HG02870 (cell line): ENCODE data around the gene CYFIP1.

Experiments used
- ATAC-seq: cut with Tn5 transposase; IDR thresholded peaks from one replicate; pipeline ENCODE4 v1.9.1; 2021; ENCODE audit warnings: mild to moderate bottlenecking, moderate library complexity; ENCODE audit not compliant: unreplicated experiment

The CYFIP1 gene

DNA sequence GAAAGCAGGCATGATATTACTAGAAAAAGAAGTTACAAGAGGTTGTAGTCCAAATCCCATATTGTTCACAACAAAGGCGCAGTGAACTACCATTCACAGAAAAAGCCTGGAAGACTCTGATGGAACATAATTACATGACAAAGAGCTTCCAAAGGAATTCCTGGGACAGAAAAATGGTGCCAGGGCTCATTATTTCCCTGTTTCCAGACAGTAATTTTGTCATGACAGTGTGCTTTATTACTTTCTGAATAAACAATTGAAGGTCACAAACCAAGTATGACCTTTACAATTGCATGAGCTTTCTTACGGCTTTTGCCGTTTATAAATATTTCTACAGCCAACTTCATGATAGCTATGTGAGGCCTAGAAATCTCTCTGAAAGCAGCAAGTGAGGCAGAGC is 61.0 kb downstream of the CYFIP1 start:
- ATAC-seq = no peak

DNA sequence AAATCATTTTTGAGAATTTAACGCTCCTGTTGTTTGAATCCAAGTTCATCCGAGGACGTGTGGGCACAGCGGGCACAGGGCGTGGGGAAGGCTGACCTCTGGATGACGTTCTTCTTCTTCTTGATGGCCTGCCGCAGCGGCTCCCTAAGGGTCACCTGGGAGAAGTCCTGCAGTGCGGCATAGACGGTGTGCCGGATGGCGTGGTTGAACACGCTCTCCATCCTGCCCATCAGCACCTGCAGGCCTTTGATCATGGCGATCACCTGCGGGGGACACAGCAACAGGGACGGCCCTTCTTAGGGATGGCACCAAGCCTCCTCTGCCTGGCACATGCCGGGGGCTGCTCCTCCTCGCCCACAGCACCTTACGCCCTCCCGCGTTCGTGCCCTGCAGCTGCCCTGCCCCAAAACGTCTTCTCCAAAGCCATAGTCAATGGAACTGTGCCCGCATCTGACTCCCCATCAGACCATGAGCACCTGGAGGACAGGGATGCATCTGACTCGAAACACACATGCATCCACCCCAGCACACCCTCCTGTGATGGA is 61.5 kb downstream of the CYFIP1 start:
- no peak for ATAC-seq

DNA sequence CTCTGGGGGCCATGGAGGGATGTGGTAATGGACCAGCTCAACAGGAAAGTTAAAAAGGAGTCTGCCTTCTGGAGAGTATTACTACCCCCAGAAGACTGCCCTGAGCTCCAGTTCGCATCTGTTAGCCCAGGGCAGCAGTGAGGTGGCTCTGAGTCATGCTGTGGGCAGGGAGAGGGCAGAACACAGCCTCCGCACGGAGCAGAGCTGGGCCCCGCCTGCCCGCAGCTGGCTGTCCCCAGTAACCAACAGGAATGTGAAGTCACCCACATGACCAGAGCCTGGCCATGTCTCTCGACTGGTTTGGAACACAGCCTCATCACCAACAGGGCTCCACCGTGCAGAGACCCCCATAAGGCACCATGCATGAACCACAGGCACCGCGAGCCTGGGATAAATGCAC is 62.1 kb downstream of the CYFIP1 start:
- ATAC-seq = no peak

- ATAC-seq = no peak
These were observed 62.6 kb downstream of the CYFIP1 start for GRCh38 chr15:22917556-22917955.

DNA sequence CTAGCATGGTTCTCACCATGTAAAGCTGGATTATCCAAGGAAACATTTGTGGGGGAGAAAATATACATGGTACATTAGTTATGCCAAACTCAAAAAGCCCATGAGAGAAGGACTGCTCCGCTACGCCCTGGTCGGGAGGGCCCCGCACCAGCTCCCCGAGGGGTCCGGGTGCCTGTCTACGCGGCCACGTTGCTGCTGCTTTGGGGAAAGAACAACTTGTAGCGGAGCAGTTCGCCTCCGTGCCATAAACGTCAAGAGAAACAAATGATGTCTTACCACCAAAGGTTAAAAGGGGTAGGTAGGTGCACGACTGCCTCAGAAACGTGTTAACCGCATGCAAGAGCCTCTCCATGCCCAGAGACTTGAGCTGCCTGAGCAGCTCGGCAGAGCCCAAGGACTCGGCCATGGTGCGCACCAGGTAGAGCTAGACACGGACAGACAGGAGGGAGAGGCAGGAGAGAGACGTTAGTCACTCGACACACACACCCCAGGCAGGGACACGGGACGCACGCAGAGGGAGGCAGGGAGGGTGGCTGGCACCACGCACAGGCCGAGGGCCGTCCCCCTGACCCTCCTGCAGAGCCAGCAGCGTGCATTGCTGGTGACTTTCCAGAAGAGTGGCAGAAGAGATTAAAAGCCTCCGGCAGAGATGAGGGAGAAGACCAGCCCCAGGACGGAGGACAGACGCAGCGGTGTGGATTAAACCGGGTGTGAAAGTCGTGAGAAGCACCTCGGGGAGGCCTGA is 63.4 kb downstream of the CYFIP1 start:
- no peak for ATAC-seq

- no peak for ATAC-seq
These were observed 64.2 kb downstream of the CYFIP1 start for GRCh38 chr15:22915866-22916515.

DNA sequence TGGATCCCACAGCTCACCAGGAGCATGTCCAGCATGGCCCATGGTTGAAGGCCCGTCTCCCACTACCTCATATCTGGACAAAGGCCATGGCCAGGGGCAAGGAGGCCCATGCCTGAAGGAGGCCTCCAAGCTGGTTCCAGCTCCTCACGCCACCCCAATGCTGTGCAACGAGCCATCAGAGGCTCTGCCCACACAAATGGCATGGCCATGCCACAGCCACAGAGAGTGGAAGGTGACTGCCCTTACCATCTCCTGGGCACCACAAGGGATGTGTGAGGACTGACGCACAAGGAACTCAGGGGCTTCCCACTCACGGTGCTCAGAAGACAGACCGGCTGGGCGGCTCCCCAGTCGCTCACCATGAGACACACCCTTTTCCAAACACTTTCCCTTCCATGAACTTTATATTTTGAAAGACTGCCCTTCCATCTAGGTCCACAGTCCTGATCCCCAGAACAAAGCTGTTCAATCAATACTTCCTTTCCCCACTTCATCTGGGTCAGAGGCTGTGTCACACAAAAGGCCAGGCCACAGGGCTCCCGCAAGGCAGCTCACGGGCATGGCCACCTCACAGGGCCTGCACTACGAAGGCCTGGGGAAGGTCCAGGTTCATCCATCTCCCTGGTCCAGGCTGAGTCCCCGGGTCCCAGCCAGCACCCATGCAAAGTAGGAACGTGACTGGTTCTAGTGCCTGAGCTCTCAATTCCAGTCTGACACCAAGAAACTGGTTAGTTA is 66.4 kb downstream of the CYFIP1 start:
- ATAC-seq = no peak

DNA sequence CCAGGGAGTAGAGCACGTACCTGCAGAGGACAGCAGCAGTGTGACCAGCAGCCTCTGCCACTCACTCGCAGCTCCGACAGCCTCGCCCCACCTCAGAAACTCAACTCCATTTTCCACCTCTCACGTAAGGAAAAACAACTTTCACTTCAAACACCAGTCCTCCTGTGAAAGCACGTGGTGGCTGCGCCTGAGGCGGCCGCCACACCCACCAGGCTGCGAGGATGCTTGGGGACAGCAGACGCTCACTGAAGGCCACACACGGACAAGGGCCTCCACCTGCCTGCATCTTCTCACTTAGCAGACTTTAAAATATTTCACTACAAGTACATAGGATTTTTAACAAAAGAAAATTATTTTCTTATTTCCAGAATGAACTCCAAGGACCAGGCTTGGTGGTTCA is 67.9 kb downstream of the CYFIP1 start:
- ATAC-seq = no peak

GRCh38 chr15:22911306-22911705 is 68.9 kb downstream of the CYFIP1 start:
- no peak for ATAC-seq

- ATAC-seq = no peak
These were observed 71.3 kb downstream of the CYFIP1 start for GRCh38 chr15:22908830-22909229.

- no peak for ATAC-seq
These were observed 72.8 kb downstream of the CYFIP1 start for GRCh38 chr15:22907161-22907950.

GRCh38 chr15:22904736-22905135 is 75.4 kb downstream of the CYFIP1 start:
- no peak for ATAC-seq

GRCh38 chr15:22903961-22904534 is 76.1 kb downstream of the CYFIP1 start:
- ATAC-seq = no peak

DNA sequence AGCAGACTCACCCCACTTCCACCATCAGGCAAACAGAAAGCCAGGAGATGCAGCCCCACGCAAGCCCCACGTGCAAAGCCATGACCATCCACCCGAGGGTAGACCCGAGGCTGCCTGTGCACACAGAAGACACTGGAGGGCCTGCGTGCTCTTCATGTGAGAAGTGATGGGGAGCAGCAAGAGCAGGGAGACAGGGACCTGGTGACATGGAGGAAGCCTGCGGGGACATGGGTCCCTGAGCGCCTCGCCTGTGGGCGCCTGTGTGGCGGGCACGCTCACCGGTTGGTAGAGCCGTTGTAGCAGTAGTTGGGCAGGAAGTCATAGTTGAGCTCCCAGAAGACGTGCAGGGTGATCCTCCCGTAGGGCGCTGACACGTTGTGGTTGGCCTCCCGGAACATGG is 76.7 kb downstream of the CYFIP1 start:
- ATAC-seq = no peak

GRCh38 chr15:22902981-22903380 is 77.2 kb downstream of the CYFIP1 start:
- no peak for ATAC-seq

- ATAC-seq = no peak
These were observed 77.6 kb downstream of the CYFIP1 start for GRCh38 chr15:22902578-22902977.

GRCh38 chr15:22902046-22902445 is 78.1 kb downstream of the CYFIP1 start:
- no peak for ATAC-seq

DNA sequence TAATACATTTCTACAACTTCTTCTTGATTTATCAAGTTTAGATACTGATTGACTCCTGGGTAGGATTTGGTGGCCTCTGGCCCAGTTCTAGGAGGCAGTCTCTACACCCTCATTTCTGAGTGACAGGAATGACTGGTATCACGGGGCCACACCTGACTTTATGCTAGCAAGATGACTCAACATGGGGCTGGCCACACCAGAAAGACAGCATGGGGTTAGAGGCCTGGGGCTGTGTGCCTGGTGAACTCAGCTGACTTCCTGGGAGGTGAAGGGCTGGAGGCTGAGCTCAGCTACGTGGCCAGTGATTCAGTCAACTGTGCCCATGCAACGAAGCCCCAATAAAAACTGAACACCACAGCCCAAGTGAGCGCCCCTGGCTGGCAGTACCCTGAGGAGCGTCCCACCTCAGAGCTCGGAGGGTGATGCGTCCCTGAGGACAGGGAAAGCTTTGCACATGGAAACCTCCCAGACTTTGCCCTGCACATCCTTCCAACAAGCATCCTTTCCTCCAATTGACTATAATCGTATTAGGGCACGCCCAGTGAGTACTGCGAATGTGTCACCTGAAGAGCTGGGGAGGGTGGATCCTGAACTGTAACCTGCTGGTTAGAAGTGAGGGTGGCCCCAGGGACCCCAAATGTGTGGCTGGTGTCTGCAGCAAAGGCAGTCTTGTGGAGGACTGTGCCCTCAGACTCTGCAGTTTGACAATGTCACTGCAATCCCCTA is 84.5 kb downstream of the CYFIP1 start:
- ATAC-seq = peak; percentile 96

GRCh38 chr15:22893881-22894280 is 86.3 kb downstream of the CYFIP1 start:
- ATAC-seq = no peak

DNA sequence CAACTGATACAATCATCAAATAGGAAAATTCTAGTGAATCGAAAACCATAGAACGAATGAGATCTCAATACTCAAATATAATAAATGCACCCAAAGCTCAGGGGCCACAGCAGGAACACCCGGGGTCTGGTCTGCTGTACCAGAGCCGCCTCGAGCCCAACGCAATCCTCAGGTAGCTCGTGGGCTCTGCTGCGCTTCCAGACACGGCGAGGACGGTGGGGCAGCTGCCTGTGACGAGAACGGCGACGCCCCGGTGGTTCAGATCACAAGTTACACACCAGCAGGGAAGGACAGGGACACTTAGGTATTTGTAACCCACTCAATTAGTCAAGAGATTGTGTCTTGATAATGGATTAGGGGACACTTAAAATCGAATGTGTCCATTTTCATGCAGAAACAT is 87.1 kb downstream of the CYFIP1 start:
- ATAC-seq = no peak
